HepG2 (cell line): ENCODE measurements around the gene PSMC3IP. TPM values are rescaled to one million over a fixed set of nuclear protein-coding genes. Genes with fewer than 3 reads are reported as not detected.
A peak's percentile ranks its signal among the peaks of the same experiment; 100 is the strongest.

ENCODE experiments used
- HES4 ChIP-seq: sonication (generic); formaldehyde crosslinking; IDR thresholded peaks from 2 replicates; pipeline ENCODE4 v1.9.0; 2021; ENCODE audit warnings: mild to moderate bottlenecking, missing genetic modification reagents, borderline replicate concordance
- NFKB2 ChIP-seq: sonication (generic); formaldehyde crosslinking; IDR thresholded peaks from 2 replicates; pipeline ENCODE4 v1.4.0; 2020; ENCODE audit warnings: missing genetic modification reagents, borderline replicate concordance
- RARG ChIP-seq: sonication (generic); formaldehyde crosslinking; IDR thresholded peaks from 2 replicates; pipeline ENCODE4 v1.4.0; 2020; ENCODE audit warnings: low read depth, mild to moderate bottlenecking, missing genetic modification reagents
- SMAD9 ChIP-seq: sonication (generic); formaldehyde crosslinking; IDR thresholded peaks from 2 replicates; pipeline ENCODE4 v1.5.1; 2020; ENCODE audit warnings: mild to moderate bottlenecking, missing genetic modification reagents
- SUZ12 ChIP-seq: fragments of 150-350 bp; IDR thresholded peaks from 2 replicates; pipeline ENCODE4 v1.6.1; 2014; ENCODE audit warnings: low read depth, low read length
- TEAD3 ChIP-seq: optimal IDR thresholded peaks from 2 replicates; pipeline ENCODE3; 2016; ENCODE audit warnings: borderline replicate concordance
- YY1 ChIP-seq: IDR thresholded peaks from 2 replicates; pipeline ENCODE4 v1.6.1; 2011; ENCODE audit warnings: low read length, low read depth, moderate library complexity, mild to moderate bottlenecking; ENCODE audit not compliant: insufficient read depth, insufficient replicate concordance
- ZBTB7A ChIP-seq: sonication (generic); formaldehyde crosslinking; IDR thresholded peaks from 2 replicates; pipeline ENCODE4 v1.8.0; 2022; ENCODE audit warnings: mild to moderate bottlenecking, missing genetic modification reagents
- ZKSCAN1 ChIP-seq: fragments of 150-350 bp; IDR thresholded peaks from 2 replicates; pipeline ENCODE4 v1.6.1; 2014; ENCODE audit warnings: low read length
- ZNF598 ChIP-seq: sonication (generic); formaldehyde crosslinking; IDR thresholded peaks from 2 replicates; pipeline ENCODE4 v1.5.1; 2020; ENCODE audit warnings: mild to moderate bottlenecking, missing genetic modification reagents, borderline replicate concordance
- ZNF780A ChIP-seq: sonication (generic); formaldehyde crosslinking; IDR thresholded peaks from 2 replicates; pipeline ENCODE4 v1.8.0; 2022; ENCODE audit warnings: mild to moderate bottlenecking, missing genetic modification reagents, moderate library complexity
- polyA plus RNA-seq, 8 experiments: library from polyadenylated mRNA; depleted of rRNA in 3 of 8; stranded (reverse) in 7 of 8; unstranded in 1 of 8; fragments of >200 nt; fragmentation: Illumina TruSeq in 4 of 8; extraction: Trizol in 4 of 8; gene quantifications; 2 replicates each; pipeline versions ENCODE4 v1.2.1 to v1.2.3, GENCODE V29; 2011 to 2016; ENCODE audit warnings: low read depth in 4 of 8, missing spikeins in 1 of 8, mixed read lengths in 1 of 8; ENCODE audit not compliant: insufficient read depth in 1 of 8
- total RNA-seq, 5 experiments: library from RNA; depleted of rRNA; stranded (reverse); fragments of >200 nt; fragmentation: Illumina TruSeq; extraction: Trizol; gene quantifications; 2 replicates each; pipeline ENCODE4 v1.2.3, GENCODE V29; 2016; ENCODE audit warnings: low read depth in 1 of 5
- TF ChIP-seq, protein P1 (sequence below), 2 experiments: fragments of 450-650 bp in 1 of 2; sonication (generic) in 1 of 2; formaldehyde crosslinking in 1 of 2; IDR thresholded peaks; 2 replicates each; pipeline versions ENCODE4 v1.6.1 to v1.8.0; 2016 to 2022; ENCODE audit warnings: antibody characterized with exemption in 1 of 2, mild to moderate bottlenecking in 1 of 2, missing genetic modification reagents in 1 of 2
- TF ChIP-seq, protein P2 (sequence below): sonication (generic); formaldehyde crosslinking; IDR thresholded peaks from 2 replicates; pipeline ENCODE4 v1.5.0; 2020; ENCODE audit warnings: mild to moderate bottlenecking, missing genetic modification reagents
- TF ChIP-seq, protein P3 (sequence below): sonication (generic); formaldehyde crosslinking; IDR thresholded peaks from 2 replicates; pipeline ENCODE4 v1.4.0; 2020; ENCODE audit warnings: missing genetic modification reagents, borderline replicate concordance

Gene PSMC3IP
- total and polyA plus RNA-seq, 2 of the 13 experiments (the other 11 are each of a cell fraction or from before 2014, with no cell fraction given) = 6.5 to 22.4 TPM

DNA sequence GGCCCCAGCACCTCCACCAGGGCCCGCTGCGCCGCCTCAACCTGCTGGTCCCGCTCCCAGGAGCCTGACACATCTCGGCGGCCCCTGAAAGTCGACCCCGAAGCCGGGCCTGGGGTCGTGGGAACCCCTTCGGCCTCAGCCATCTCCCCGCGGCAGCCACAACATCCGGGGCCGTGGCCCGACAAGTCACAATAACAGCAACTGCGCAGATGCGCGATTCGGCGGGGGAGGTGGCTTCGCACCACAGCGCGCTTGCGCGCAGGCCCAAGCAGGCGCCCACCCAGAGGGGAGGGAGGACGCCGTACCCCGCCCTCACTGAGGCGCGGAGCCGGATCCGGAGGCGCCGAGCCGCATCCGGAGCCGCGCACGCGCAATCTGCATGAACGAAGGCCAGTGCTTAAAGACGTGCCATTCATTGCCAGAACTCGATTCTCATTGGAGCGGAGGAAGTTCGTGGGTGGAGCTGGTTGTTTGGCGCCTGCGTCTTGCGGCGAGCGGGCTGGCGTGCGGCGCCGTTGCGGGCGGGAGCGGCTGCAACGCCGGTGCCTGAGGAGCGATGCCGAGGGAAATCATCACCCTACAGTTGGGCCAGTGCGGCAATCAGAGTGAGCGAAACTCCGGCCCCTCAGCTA, 31.8 kb upstream of the PSMC3IP start, which contains the start of the genes RETREG3 and TUBG1 (continued):
- TF ChIP-seq, protein P1, sequence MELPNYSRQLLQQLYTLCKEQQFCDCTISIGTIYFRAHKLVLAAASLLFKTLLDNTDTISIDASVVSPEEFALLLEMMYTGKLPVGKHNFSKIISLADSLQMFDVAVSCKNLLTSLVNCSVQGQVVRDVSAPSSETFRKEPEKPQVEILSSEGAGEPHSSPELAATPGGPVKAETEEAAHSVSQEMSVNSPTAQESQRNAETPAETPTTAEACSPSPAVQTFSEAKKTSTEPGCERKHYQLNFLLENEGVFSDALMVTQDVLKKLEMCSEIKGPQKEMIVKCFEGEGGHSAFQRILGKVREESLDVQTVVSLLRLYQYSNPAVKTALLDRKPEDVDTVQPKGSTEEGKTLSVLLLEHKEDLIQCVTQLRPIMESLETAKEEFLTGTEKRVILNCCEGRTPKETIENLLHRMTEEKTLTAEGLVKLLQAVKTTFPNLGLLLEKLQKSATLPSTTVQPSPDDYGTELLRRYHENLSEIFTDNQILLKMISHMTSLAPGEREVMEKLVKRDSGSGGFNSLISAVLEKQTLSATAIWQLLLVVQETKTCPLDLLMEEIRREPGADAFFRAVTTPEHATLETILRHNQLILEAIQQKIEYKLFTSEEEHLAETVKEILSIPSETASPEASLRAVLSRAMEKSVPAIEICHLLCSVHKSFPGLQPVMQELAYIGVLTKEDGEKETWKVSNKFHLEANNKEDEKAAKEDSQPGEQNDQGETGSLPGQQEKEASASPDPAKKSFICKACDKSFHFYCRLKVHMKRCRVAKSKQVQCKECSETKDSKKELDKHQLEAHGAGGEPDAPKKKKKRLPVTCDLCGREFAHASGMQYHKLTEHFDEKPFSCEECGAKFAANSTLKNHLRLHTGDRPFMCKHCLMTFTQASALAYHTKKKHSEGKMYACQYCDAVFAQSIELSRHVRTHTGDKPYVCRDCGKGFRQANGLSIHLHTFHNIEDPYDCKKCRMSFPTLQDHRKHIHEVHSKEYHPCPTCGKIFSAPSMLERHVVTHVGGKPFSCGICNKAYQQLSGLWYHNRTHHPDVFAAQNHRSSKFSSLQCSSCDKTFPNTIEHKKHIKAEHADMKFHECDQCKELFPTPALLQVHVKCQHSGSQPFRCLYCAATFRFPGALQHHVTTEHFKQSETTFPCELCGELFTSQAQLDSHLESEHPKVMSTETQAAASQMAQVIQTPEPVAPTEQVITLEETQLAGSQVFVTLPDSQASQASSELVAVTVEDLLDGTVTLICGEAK (IDR thresholded peaks at IDR 0.05) = no peak
- TF ChIP-seq, protein P1 (CRISPR knock-in tag; IDR thresholded peaks at IDR 0.05) = peak; percentile 2
- TF ChIP-seq RARG (no peak), SUZ12 (no peak), ZNF780A (CRISPR knock-in tag) (no peak), NFKB2 (CRISPR knock-in tag) (peak; percentile 93), YY1 (peak; percentile 57), ZKSCAN1 (no peak), HES4 (CRISPR knock-in tag) (no peak), ZNF598 (CRISPR knock-in tag) (peak; percentile 88; the same call in 1 of the 2 replicates), SMAD9 (CRISPR knock-in tag) (peak; percentile 55; the same call in 1 of the 2 replicates), ZBTB7A (CRISPR knock-in tag) (no peak), TEAD3 (CRISPR knock-in tag) (peak; percentile 67)
- TF ChIP-seq, protein P2, sequence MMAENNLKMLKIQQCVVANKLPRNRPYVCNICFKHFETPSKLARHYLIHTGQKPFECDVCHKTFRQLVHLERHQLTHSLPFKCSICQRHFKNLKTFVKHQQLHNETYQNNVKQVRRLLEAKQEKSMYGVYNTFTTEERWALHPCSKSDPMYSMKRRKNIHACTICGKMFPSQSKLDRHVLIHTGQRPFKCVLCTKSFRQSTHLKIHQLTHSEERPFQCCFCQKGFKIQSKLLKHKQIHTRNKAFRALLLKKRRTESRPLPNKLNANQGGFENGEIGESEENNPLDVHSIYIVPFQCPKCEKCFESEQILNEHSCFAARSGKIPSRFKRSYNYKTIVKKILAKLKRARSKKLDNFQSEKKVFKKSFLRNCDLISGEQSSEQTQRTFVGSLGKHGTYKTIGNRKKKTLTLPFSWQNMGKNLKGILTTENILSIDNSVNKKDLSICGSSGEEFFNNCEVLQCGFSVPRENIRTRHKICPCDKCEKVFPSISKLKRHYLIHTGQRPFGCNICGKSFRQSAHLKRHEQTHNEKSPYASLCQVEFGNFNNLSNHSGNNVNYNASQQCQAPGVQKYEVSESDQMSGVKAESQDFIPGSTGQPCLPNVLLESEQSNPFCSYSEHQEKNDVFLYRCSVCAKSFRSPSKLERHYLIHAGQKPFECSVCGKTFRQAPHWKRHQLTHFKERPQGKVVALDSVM = peak; percentile 45; the same call in 1 of the 2 replicates
- TF ChIP-seq, protein P3, sequence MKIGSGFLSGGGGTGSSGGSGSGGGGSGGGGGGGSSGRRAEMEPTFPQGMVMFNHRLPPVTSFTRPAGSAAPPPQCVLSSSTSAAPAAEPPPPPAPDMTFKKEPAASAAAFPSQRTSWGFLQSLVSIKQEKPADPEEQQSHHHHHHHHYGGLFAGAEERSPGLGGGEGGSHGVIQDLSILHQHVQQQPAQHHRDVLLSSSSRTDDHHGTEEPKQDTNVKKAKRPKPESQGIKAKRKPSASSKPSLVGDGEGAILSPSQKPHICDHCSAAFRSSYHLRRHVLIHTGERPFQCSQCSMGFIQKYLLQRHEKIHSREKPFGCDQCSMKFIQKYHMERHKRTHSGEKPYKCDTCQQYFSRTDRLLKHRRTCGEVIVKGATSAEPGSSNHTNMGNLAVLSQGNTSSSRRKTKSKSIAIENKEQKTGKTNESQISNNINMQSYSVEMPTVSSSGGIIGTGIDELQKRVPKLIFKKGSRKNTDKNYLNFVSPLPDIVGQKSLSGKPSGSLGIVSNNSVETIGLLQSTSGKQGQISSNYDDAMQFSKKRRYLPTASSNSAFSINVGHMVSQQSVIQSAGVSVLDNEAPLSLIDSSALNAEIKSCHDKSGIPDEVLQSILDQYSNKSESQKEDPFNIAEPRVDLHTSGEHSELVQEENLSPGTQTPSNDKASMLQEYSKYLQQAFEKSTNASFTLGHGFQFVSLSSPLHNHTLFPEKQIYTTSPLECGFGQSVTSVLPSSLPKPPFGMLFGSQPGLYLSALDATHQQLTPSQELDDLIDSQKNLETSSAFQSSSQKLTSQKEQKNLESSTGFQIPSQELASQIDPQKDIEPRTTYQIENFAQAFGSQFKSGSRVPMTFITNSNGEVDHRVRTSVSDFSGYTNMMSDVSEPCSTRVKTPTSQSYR = no peak; the same call in 1 of the 2 replicates
